Chondrocyte (in vitro differentiated cells): ENCODE results near the gene S100Z. TPM values are rescaled to one million over a fixed set of nuclear protein-coding genes. Genes with fewer than 3 reads are reported as not detected.
"Not testable (repeated sequence)": the region's sequence is repeated elsewhere in the genome, so short reads cannot be mapped to it uniquely, and the experiment has no call there.

Source experiments
- DNase-seq: peaks from one replicate; pipeline ENCODE4 v3.0.0; 2021; ENCODE audit warnings: mixed read lengths, low spot score
- H3K27ac Mint-ChIP-seq: one replicate; pipeline ENCODE4 v1.8.0; 2021; ENCODE audit warnings: mild to moderate bottlenecking, moderate library complexity, mixed read lengths; ENCODE audit not compliant: unreplicated experiment
- H3K27me3 Mint-ChIP-seq: 2 replicates; pipeline ENCODE4 v1.8.0; 2021; ENCODE audit warnings: low read depth, mixed read lengths
- H3K36me3 Mint-ChIP-seq: 2 replicates; pipeline ENCODE4 v1.8.0; 2021; ENCODE audit warnings: low read depth, mixed read lengths
- H3K4me1 Mint-ChIP-seq: 2 replicates; pipeline ENCODE4 v1.8.0; 2021; ENCODE audit warnings: low read depth, mild to moderate bottlenecking, mixed read lengths
- H3K4me3 Mint-ChIP-seq: one replicate; pipeline ENCODE4 v1.8.0; 2021; ENCODE audit warnings: mild to moderate bottlenecking, moderate library complexity, mixed read lengths; ENCODE audit not compliant: unreplicated experiment
- H3K9me3 Mint-ChIP-seq: 2 replicates; pipeline ENCODE4 v1.8.0; 2021; ENCODE audit warnings: low read depth, mixed read lengths
- CTCF ChIP-seq: fragments of 200-600 bp; sonication (generic); IDR thresholded peaks from 2 replicates; pipeline ENCODE4 v1.5.0; 2021; ENCODE audit warnings: antibody characterized with exemption, mild to moderate bottlenecking, moderate library complexity
- total RNA-seq: library from RNA; stranded (reverse); gene quantifications from 3 replicates; pipeline ENCODE4 v1.2.1, GENCODE V29; 2021

Gene S100Z
- total RNA-seq, 1 donor from 2014 or later, result not detected

GRCh38 chr5:76819851-76820525 is 29.8 kb upstream of the S100Z start:
- no peak for TF ChIP-seq CTCF
- Mint-ChIP-seq H3K27me3 (no peaks in the 10 kb centered on the region), H3K4me1 (peaks cover 23% of the 10 kb centered on the region), H3K36me3 (no peaks in the 10 kb centered on the region), H3K4me3 (peak overlapping the region; percentile 66), H3K9me3 (no peaks in the 10 kb centered on the region), H3K27ac (peak overlapping the region; percentile 2)
- no peak for DNase-seq

DNA sequence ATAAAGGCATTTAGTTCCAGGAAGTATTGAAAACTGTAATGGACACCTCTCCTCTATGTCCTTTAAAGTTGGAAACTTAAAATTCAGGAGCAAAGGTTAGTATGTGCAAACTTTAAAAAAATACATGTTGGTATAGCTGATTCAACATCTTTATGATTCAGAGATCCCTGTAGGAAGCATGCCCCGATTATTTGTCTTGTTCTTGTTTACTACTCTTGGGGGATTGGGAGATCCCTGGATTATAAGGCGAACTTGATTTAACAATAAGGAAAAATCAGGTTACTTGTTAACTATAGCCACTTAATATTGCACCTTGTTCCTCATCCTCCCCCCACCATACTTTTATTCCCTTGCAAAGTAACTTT is 29.3 kb upstream of the S100Z start:
- Mint-ChIP-seq H3K4me3 (no peak overlapping the region), H3K9me3 (no peaks in the 10 kb centered on the region), H3K27ac (no peak overlapping the region), H3K36me3 (no peaks in the 10 kb centered on the region), H3K4me1 (peaks cover 23% of the 10 kb centered on the region), H3K27me3 (no peaks in the 10 kb centered on the region)
- TF ChIP-seq CTCF, result no peak
- DNase-seq, result no peak

- no peak for DNase-seq
- Mint-ChIP-seq H3K27me3 (no peaks in the 10 kb centered on the region), H3K36me3 (no peaks in the 10 kb centered on the region), H3K4me1 (peaks cover 23% of the 10 kb centered on the region), H3K27ac (no peak overlapping the region), H3K4me3 (no peak overlapping the region), H3K9me3 (no peaks in the 10 kb centered on the region)
- no peak for TF ChIP-seq CTCF
Measured at GRCh38 chr5:76821136-76821535, 28.7 kb upstream of the S100Z start.

- not testable (repeated sequence) for H3K27me3 Mint-ChIP-seq, H3K4me3 Mint-ChIP-seq, H3K27ac Mint-ChIP-seq, H3K9me3 Mint-ChIP-seq, DNase-seq, H3K36me3 Mint-ChIP-seq
- H3K4me1 Mint-ChIP-seq, result peaks cover 23% of the 10 kb centered on the region
Measured at GRCh38 chr5:76822105-76822731, 27.6 kb upstream of the S100Z start.

DNA sequence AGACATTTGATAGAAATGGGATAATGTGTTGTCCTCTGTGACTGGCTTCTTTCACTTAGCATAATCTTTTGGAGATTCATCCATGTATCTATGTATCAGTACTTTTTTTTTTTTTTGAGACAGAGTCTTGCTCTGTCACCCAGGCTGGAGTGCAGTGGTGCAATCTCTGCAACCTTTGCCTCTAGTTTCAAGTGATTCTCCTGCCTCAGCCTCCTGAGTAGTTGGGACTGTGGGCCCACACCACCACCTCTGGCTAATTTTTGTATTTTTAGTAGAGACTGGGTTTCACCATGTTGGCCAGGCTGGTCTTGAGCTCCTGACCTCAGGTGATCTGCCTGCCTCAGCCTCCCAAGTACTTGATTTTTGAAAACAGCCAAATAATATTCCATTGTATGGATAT is 23.4 kb upstream of the S100Z start:
- H3K36me3 Mint-ChIP-seq, H3K27me3 Mint-ChIP-seq, H3K27ac Mint-ChIP-seq, H3K9me3 Mint-ChIP-seq, H3K4me3 Mint-ChIP-seq, DNase-seq: not testable (repeated sequence)
- H3K4me1 Mint-ChIP-seq, result peaks cover 17% of the 10 kb centered on the region

GRCh38 chr5:76831110-76831452 is 18.7 kb upstream of the S100Z start:
- Mint-ChIP-seq H3K27ac (peak overlapping the region; percentile 87), H3K27me3 (no peaks in the 10 kb centered on the region), H3K9me3 (no peaks in the 10 kb centered on the region), H3K4me1 (peaks cover 15% of the 10 kb centered on the region), H3K36me3 (no peaks in the 10 kb centered on the region), H3K4me3 (no peak overlapping the region)
- no peak for DNase-seq
- TF ChIP-seq CTCF, result no peak
